ENCODE data around the gene GLYATL2.
A peak's percentile ranks its signal among the peaks of the same experiment; 100 is the strongest.

Gene GLYATL2

GRCh38 chr11:58796333-58796732 lies 48.2 kb downstream of the GLYATL2 start:
- no peak for DNase-seq

- DNase-seq, result peak; percentile 6
These were observed 56.0 kb downstream of the GLYATL2 start for GRCh38 chr11:58788355-58789023.

- DNase-seq, result no peak
These were observed 56.6 kb downstream of the GLYATL2 start for GRCh38 chr11:58787903-58788302.

GRCh38 chr11:58786693-58787092 lies 57.8 kb downstream of the GLYATL2 start:
- DNase-seq, result no peak

- no peak for DNase-seq
These were observed 59.5 kb downstream of the GLYATL2 start for GRCh38 chr11:58784995-58785394.

Measured in activated naive CD4-positive, alpha-beta T cell treated with Interleukin-2 at 50 U/mL for 16 hours (primary cell).